Raji (cell line): ENCODE results near the gene EBF4.

Experiments
- POLR2A ChIP-seq: IDR thresholded peaks from 2 replicates; pipeline ENCODE4 v1.6.1; 2011; ENCODE audit warnings: low read depth, low read length, control low read depth; ENCODE audit not compliant: insufficient read depth

The EBF4 gene

GRCh38 chr20:2755451-2756055 lies 63.0 kb downstream of the EBF4 start:
- TF ChIP-seq POLR2A: no peak

- TF ChIP-seq POLR2A: no peak
These were observed 63.6 kb downstream of the EBF4 start for GRCh38 chr20:2756056-2756611.

- no peak for TF ChIP-seq POLR2A
These were observed 64.4 kb downstream of the EBF4 start for GRCh38 chr20:2757001-2757400.

GRCh38 chr20:2757969-2758368 lies 65.4 kb downstream of the EBF4 start:
- TF ChIP-seq POLR2A: no peak

- no peak for TF ChIP-seq POLR2A
These were observed 66.6 kb downstream of the EBF4 start for GRCh38 chr20:2759143-2759542.

GRCh38 chr20:2759603-2760296 lies 67.2 kb downstream of the EBF4 start:
- no peak for TF ChIP-seq POLR2A

GRCh38 chr20:2760297-2760951 lies 67.8 kb downstream of the EBF4 start:
- no peak for TF ChIP-seq POLR2A

GRCh38 chr20:2760952-2761305 lies 68.3 kb downstream of the EBF4 start:
- TF ChIP-seq POLR2A: no peak

GRCh38 chr20:2761885-2762284 lies 69.3 kb downstream of the EBF4 start:
- TF ChIP-seq POLR2A: no peak

GRCh38 chr20:2762578-2763131 lies 70.1 kb downstream of the EBF4 start:
- no peak for TF ChIP-seq POLR2A

- no peak for TF ChIP-seq POLR2A
These were observed 70.6 kb downstream of the EBF4 start for GRCh38 chr20:2763186-2763585.

- TF ChIP-seq POLR2A: no peak
These were observed 75.4 kb downstream of the EBF4 start for GRCh38 chr20:2767768-2768631.

- no peak for TF ChIP-seq POLR2A
These were observed 76.0 kb downstream of the EBF4 start for GRCh38 chr20:2768632-2769015.

- no peak for TF ChIP-seq POLR2A
These were observed 79.1 kb downstream of the EBF4 start for GRCh38 chr20:2771631-2772080.

GRCh38 chr20:2773812-2774211 lies 81.2 kb downstream of the EBF4 start:
- TF ChIP-seq POLR2A: no peak
